Measurements from ENCODE around the gene MAP3K3. TPM values are rescaled to one million over a fixed set of nuclear protein-coding genes. Genes with fewer than 3 reads are reported as not detected.

MAP3K3 gene
- total RNA-seq, 1 experiment from 2014 or later, result 16.2 TPM

DNA sequence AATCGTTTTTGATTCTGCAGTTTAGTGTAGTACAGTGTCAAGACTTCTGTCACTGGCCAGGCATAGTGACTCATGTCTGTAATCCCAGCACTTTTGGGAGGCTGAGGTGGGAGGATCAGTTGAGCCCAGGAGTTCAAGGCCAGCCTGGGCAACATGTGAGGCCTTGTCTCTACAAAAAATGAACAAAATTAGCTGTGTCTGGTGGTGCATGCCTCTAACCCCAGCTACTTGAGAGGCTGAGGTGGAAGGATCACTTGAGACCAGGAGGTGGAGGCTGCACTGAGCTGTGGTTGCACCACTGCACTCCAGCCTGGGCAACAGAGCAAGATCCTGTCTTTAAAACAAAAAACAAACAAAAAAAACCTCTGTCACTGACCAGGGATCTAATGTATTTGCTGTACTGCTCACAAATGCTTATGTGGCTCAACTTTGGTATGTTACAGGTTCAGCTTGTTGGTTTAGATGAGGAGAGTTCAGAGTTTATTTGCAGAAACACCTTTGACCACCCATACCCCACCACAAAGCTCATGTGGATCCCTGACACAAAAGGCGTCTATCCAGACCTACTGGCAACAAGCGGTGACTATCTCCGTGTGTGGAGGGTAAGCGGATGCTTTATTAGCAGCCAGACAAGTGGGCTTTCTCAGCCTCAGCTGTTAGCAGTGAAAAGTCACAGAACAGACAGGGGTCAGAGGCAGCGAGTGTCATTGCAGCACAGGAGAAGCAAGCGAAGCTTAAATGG lies 44.0 kb upstream of the MAP3K3 start:
- BruUV-seq (replicated peaks), result no TSS peak
- H3K27ac Mint-ChIP-seq (ENCODE audit: unreplicated experiment), result no peak overlapping the region
- no peaks in the 10 kb centered on the region for H3K27me3 Mint-ChIP-seq (ENCODE audit: insufficient read depth, unreplicated experiment)
- H3K27me3 ChIP-seq (replicated peaks; ENCODE audit: control insufficient read depth, insufficient read depth, low read length), result no peaks in the 10 kb centered on the region
- no peaks in the 10 kb centered on the region for H3K9me3 Mint-ChIP-seq (ENCODE audit: unreplicated experiment)
- no peak overlapping the region for H3K4me3 ChIP-seq (ENCODE audit: low read depth, low read length)
- no peak for DNase-seq
- H3K36me3 ChIP-seq (ENCODE audit: control insufficient read depth, insufficient read depth, low read length), result peaks cover 8% of the 10 kb centered on the region
- no peak overlapping the region for H3K4me3 Mint-ChIP-seq (ENCODE audit: unreplicated experiment)
- TF ChIP-seq, protein P1, sequence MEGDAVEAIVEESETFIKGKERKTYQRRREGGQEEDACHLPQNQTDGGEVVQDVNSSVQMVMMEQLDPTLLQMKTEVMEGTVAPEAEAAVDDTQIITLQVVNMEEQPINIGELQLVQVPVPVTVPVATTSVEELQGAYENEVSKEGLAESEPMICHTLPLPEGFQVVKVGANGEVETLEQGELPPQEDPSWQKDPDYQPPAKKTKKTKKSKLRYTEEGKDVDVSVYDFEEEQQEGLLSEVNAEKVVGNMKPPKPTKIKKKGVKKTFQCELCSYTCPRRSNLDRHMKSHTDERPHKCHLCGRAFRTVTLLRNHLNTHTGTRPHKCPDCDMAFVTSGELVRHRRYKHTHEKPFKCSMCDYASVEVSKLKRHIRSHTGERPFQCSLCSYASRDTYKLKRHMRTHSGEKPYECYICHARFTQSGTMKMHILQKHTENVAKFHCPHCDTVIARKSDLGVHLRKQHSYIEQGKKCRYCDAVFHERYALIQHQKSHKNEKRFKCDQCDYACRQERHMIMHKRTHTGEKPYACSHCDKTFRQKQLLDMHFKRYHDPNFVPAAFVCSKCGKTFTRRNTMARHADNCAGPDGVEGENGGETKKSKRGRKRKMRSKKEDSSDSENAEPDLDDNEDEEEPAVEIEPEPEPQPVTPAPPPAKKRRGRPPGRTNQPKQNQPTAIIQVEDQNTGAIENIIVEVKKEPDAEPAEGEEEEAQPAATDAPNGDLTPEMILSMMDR (IDR thresholded peaks at IDR 0.05; ENCODE audit: insufficient read depth in 1 of 2, low read depth in 1 of 2, low read length in 1 of 2, severe bottlenecking in 1 of 2, unreplicated experiment in 1 of 2), result no peak
- POLR2A ChIA-PET, result interaction anchor here (0.6 kb wide), 1 partner anchor 197 kb away, joined by 4 read pairs; no protein-coding TSS in a partner anchor
- H3K36me3 Mint-ChIP-seq (ENCODE audit: insufficient read depth, unreplicated experiment), result peaks cover 25% of the 10 kb centered on the region
- CTCF ChIA-PET, result interaction anchor here (1.0 kb wide), 2 partner anchors 14 to 129 kb away, joined by 3 to 10 read pairs; no protein-coding TSS in a partner anchor
- H3K4me1 Mint-ChIP-seq (ENCODE audit: low read depth, unreplicated experiment), result peaks cover 10% of the 10 kb centered on the region
- intact Hi-C loops (cut with micrococcal nuclease; ENCODE audit: unreplicated experiment), result loop anchor here (1.0 kb wide), 1 partner anchor 28 kb away; the partner anchor contains the start of gene DCAF7
- H3K9me3 ChIP-seq, result no peaks in the 10 kb centered on the region
- H3K4me1 ChIP-seq, result peaks cover 6% of the 10 kb centered on the region; the same call in 1 of the 2 replicates

DNA sequence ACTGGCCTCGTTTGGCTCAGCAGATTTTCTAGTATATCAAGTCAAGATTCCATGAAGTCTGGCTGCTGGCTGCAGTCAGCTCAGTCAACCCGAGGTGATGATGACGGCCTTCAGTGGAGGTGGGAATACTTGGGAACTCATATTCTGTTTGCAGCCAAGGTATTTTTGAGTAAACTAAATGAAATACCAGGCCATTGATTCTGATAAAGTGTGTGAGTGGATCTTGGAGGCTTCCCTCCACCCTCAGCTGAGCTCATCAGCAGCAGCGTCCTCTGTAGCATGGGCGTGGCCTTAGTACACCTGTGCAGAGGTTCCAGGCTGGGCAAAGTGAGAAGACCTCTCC lies 43.5 kb upstream of the MAP3K3 start:
- H3K4me1 ChIP-seq, result peaks cover 6% of the 10 kb centered on the region; the same call in 1 of the 2 replicates
- no peaks in the 10 kb centered on the region for H3K27me3 ChIP-seq (replicated peaks; ENCODE audit: control insufficient read depth, insufficient read depth, low read length)
- Mint-ChIP-seq H3K36me3 (ENCODE audit: insufficient read depth, unreplicated experiment) (peaks cover 25% of the 10 kb centered on the region), H3K9me3 (ENCODE audit: unreplicated experiment) (no peaks in the 10 kb centered on the region), H3K4me1 (ENCODE audit: low read depth, unreplicated experiment) (peaks cover 10% of the 10 kb centered on the region), H3K27ac (ENCODE audit: unreplicated experiment) (peak overlapping the region; percentile 83), H3K4me3 (ENCODE audit: unreplicated experiment) (no peak overlapping the region), H3K27me3 (ENCODE audit: insufficient read depth, unreplicated experiment) (no peaks in the 10 kb centered on the region)
- ChIA-PET POLR2A (no interaction called here), CTCF (interaction anchor here (0.8 to 1.0 kb wide), 3 partner anchors 14 to 130 kb away, joined by 3 to 10 read pairs (median 3); no protein-coding TSS in a partner anchor)
- DNase-seq, result no peak
- peaks cover 8% of the 10 kb centered on the region for H3K36me3 ChIP-seq (ENCODE audit: control insufficient read depth, insufficient read depth, low read length)
- H3K4me3 ChIP-seq (ENCODE audit: low read depth, low read length), result no peak overlapping the region
- intact Hi-C loops (cut with micrococcal nuclease; ENCODE audit: unreplicated experiment), result loop anchor here (1.0 kb wide), 1 partner anchor 28 kb away; the partner anchor contains the start of gene DCAF7
- TF ChIP-seq, protein P1 (IDR thresholded peaks at IDR 0.05; ENCODE audit: insufficient read depth in 1 of 2, low read depth in 1 of 2, low read length in 1 of 2, severe bottlenecking in 1 of 2, unreplicated experiment in 1 of 2), result no peak
- no TSS peak for BruUV-seq (replicated peaks)
- no peaks in the 10 kb centered on the region for H3K9me3 ChIP-seq

DNA sequence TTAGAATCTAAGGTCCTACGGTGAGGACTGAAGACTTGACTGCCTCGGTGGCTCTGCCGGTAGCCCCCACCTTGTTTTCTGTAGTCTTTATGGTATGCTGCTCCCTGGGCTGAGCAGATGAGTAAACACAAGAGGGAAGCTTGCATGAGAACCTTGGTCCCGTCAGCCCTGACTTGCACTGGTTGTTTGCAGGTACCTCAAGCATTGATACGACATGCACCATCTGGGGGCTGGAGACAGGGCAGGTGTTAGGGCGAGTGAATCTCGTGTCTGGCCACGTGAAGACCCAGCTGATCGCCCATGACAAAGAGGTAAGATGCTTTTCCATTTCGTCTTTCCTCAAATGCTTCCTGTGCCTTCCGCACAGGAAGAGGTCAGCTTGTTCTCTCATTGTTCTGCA lies 42.6 kb upstream of the MAP3K3 start:
- CTCF ChIA-PET, result interaction anchor here (0.6 to 0.8 kb wide), 2 partner anchors 24 to 32 kb away, joined by 3 to 4 read pairs; no protein-coding TSS in a partner anchor
- H3K27ac Mint-ChIP-seq (ENCODE audit: unreplicated experiment), result no peak overlapping the region
- H3K4me3 Mint-ChIP-seq (ENCODE audit: unreplicated experiment), result no peak overlapping the region
- no peaks in the 10 kb centered on the region for H3K9me3 ChIP-seq
- intact Hi-C loops (cut with micrococcal nuclease; ENCODE audit: unreplicated experiment), result no loop called here
- DNase-seq, result no peak
- H3K36me3 Mint-ChIP-seq (ENCODE audit: insufficient read depth, unreplicated experiment), result peaks cover 25% of the 10 kb centered on the region
- no peaks in the 10 kb centered on the region for H3K27me3 Mint-ChIP-seq (ENCODE audit: insufficient read depth, unreplicated experiment)
- no peak overlapping the region for H3K4me3 ChIP-seq (ENCODE audit: low read depth, low read length)
- H3K36me3 ChIP-seq (ENCODE audit: control insufficient read depth, insufficient read depth, low read length), result peaks cover 8% of the 10 kb centered on the region
- H3K9me3 Mint-ChIP-seq (ENCODE audit: unreplicated experiment), result no peaks in the 10 kb centered on the region
- TF ChIP-seq, protein P1 (IDR thresholded peaks at IDR 0.05; ENCODE audit: insufficient read depth in 1 of 2, low read depth in 1 of 2, low read length in 1 of 2, severe bottlenecking in 1 of 2, unreplicated experiment in 1 of 2), result no peak
- peaks cover 10% of the 10 kb centered on the region for H3K4me1 Mint-ChIP-seq (ENCODE audit: low read depth, unreplicated experiment)
- H3K27me3 ChIP-seq (replicated peaks; ENCODE audit: control insufficient read depth, insufficient read depth, low read length), result no peaks in the 10 kb centered on the region
- no TSS peak for BruUV-seq (replicated peaks)
- POLR2A ChIA-PET, result interaction anchor here (0.8 kb wide), 1 partner anchor 32 kb away, joined by 4 read pairs; no protein-coding TSS in a partner anchor
- H3K4me1 ChIP-seq, result peaks cover 6% of the 10 kb centered on the region; the same call in 1 of the 2 replicates

All from Caco-2 (cell line).